ENCODE measurements around the gene NELL1.

- TF ChIP-seq POLR2A (IDR thresholded peaks at IDR 0.05) (no peak), CTCF (IDR thresholded peaks at IDR 0.05 in 8 of 11, conservative IDR thresholded peaks at IDR 0.05 in 3 of 11) (no peak), POLR2AphosphoS5 (IDR thresholded peaks at IDR 0.05) (no peak)
Measured at GRCh38 chr11:20631519-20632168, 37.7 kb upstream of the NELL1 start.

All from spleen (tissue), 7 donors.